PC-3 (cell line): ENCODE results near the gene ATN1. TPM values are rescaled to one million over a fixed set of nuclear protein-coding genes. Genes with fewer than 3 reads are reported as not detected.

Experiments
- ATAC-seq: fragments of 200-7000 bp; cut with Tn5 transposase; 2 replicates; pipeline ENCODE4 v1.9.1; 2020; ENCODE audit warnings: mild to moderate bottlenecking, moderate library complexity
- BruUV-seq: library from RNA; stranded (reverse); fragments of 400-500 nt; replicated peaks from 2 replicates; lab custom pipeline; 2021; lab: Mats Ljungman, UMichigan
- CTCF ChIA-PET: fragments of 300-600 bp; sonication (Branson Sonifier 250); formaldehyde crosslinking; loops from one replicate; lab custom pipeline; 2022; ENCODE audit warnings: antibody characterized with exemption; lab: Charles Lee
- POLR2A ChIA-PET: fragments of 300-600 bp; sonication (Branson Sonifier 250); formaldehyde crosslinking; loops from one replicate; lab custom pipeline; 2022; ENCODE audit warnings: antibody characterized with exemption; ENCODE audit not compliant: unreplicated experiment; lab: Charles Lee
- DNase-seq: peaks from one replicate; pipeline ENCODE4 v3.0.0-alpha.2; 2015
- H2AFZ ChIP-seq: fragments of 300-600 bp; sonication (generic); 2 replicates; pipeline ENCODE4 v1.6.0; 2016; ENCODE audit warnings: antibody characterized with exemption, low read length
- H3F3A ChIP-seq: fragments of 300-600 bp; sonication (generic); one replicate; pipeline ENCODE4 v1.6.0; 2017; ENCODE audit warnings: antibody characterized with exemption, low read length, control low read depth, mild to moderate bottlenecking; ENCODE audit not compliant: unreplicated experiment
- H3K27ac ChIP-seq: fragments of 300-600 bp; sonication (generic); 2 replicates; pipeline ENCODE4 v1.5.1; 2016; ENCODE audit warnings: mild to moderate bottlenecking, low read length
- H3K27me3 ChIP-seq: fragments of 300-600 bp; sonication (generic); 2 replicates; pipeline ENCODE4 v1.6.1; 2016; ENCODE audit warnings: low read length, mixed read lengths
- H3K36me3 ChIP-seq: fragments of 300-600 bp; sonication (generic); 2 replicates; pipeline ENCODE4 v1.6.1; 2016; ENCODE audit warnings: low read depth, mixed run types, low read length, mixed read lengths
- H3K4me1 ChIP-seq: fragments of 300-600 bp; sonication (generic); 2 replicates; pipeline ENCODE4 v1.5.1; 2016; ENCODE audit warnings: low read length; ENCODE audit not compliant: insufficient read depth
- H3K4me2 ChIP-seq: fragments of 300-600 bp; sonication (generic); 2 replicates; pipeline ENCODE4 v1.6.0; 2016; ENCODE audit warnings: low read length
- H3K4me3 ChIP-seq: fragments of 300-600 bp; sonication (generic); 2 replicates; pipeline ENCODE4 v1.5.1; 2016; ENCODE audit warnings: mild to moderate bottlenecking, low read length, mixed read lengths
- H3K79me2 ChIP-seq: fragments of 300-600 bp; sonication (generic); 2 replicates; pipeline ENCODE4 v1.6.1; 2017; ENCODE audit warnings: low read length, mixed read lengths
- H3K9ac ChIP-seq: fragments of 300-600 bp; sonication (generic); 2 replicates; pipeline ENCODE4 v1.6.0; 2016; ENCODE audit warnings: mild to moderate bottlenecking, low read length
- H3K9me2 ChIP-seq: fragments of 300-600 bp; sonication (generic); replicated peaks from 2 replicates; pipeline ENCODE4 v1.6.1; 2016; ENCODE audit warnings: mixed run types, low read length, mixed read lengths
- H3K9me3 ChIP-seq: fragments of 300-600 bp; sonication (generic); 2 replicates; pipeline ENCODE4 v1.6.1; 2016; ENCODE audit warnings: low read length, mixed read lengths
- H4K20me1 ChIP-seq: fragments of 300-600 bp; sonication (generic); 2 replicates; pipeline ENCODE4 v1.6.1; 2016; ENCODE audit warnings: low read length, mixed read lengths
- EZH2 ChIP-seq: fragments of 300-600 bp; sonication (generic); IDR thresholded peaks from one replicate; pipeline ENCODE4 v1.6.1; 2017; ENCODE audit warnings: antibody characterized with exemption, mild to moderate bottlenecking, low read length; ENCODE audit not compliant: unreplicated experiment
- EZH2phosphoT487 ChIP-seq: fragments of 300-600 bp; sonication (generic); IDR thresholded peaks from 2 replicates; pipeline ENCODE4 v1.6.1; 2018; ENCODE audit warnings: mild to moderate bottlenecking, antibody characterized with exemption, low read length, borderline replicate concordance
- intact Hi-C: fragments of 100-400 bp; cut with micrococcal nuclease; formaldehyde crosslinking; loops from 2 replicates; pipeline ENCODE4 v1.9.0; 2023
- total RNA-seq: library from RNA; depleted of rRNA; stranded (reverse); fragments of >200 nt; gene quantifications from 2 replicates; pipeline ENCODE4 v1.2.3, GENCODE V29; 2014
- TF ChIP-seq, protein P1 (sequence below): fragments of 300-600 bp; sonication (generic); conservative IDR thresholded peaks from 2 replicates; pipeline ENCODE4 v1.5.1; 2017; ENCODE audit warnings: antibody characterized with exemption, low read depth, mild to moderate bottlenecking, low read length

ATN1 gene
- total RNA-seq, 1 experiment from 2014 or later, result 11.6 TPM

DNA sequence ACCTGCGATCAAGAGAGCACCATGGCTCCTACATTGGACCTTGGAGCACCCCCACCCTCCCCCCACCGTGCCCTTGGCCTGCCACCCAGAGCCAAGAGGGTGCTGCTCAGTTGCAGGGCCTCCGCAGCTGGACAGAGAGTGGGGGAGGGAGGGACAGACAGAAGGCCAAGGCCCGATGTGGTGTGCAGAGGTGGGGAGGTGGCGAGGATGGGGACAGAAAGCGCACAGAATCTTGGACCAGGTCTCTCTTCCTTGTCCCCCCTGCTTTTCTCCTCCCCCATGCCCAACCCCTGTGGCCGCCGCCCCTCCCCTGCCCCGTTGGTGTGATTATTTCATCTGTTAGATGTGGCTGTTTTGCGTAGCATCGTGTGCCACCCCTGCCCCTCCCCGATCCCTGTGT, 14.0 kb downstream of the ATN1 start:
- BruUV-seq, result no TSS peak
- Histone ChIP-seq H3K36me3 (no peaks in the 10 kb centered on the region), H2AFZ (no peak overlapping the region), H3K27ac (no peak overlapping the region), H3K79me2 (peaks cover 11% of the 10 kb centered on the region; the same call in 1 of the 2 replicates), H3K4me1 (peaks cover 21% of the 10 kb centered on the region), H3K9ac (no peak overlapping the region), H4K20me1 (no peaks in the 10 kb centered on the region), H3K4me2 (no peak overlapping the region), H3K9me2 (no peaks in the 10 kb centered on the region), H3K4me3 (no peak overlapping the region), H3K9me3 (no peaks in the 10 kb centered on the region), H3K27me3 (no peaks in the 10 kb centered on the region), H3F3A (peaks cover 9% of the 10 kb centered on the region)
- TF ChIP-seq EZH2phosphoT487, result no peak
- TF ChIP-seq, protein P1, sequence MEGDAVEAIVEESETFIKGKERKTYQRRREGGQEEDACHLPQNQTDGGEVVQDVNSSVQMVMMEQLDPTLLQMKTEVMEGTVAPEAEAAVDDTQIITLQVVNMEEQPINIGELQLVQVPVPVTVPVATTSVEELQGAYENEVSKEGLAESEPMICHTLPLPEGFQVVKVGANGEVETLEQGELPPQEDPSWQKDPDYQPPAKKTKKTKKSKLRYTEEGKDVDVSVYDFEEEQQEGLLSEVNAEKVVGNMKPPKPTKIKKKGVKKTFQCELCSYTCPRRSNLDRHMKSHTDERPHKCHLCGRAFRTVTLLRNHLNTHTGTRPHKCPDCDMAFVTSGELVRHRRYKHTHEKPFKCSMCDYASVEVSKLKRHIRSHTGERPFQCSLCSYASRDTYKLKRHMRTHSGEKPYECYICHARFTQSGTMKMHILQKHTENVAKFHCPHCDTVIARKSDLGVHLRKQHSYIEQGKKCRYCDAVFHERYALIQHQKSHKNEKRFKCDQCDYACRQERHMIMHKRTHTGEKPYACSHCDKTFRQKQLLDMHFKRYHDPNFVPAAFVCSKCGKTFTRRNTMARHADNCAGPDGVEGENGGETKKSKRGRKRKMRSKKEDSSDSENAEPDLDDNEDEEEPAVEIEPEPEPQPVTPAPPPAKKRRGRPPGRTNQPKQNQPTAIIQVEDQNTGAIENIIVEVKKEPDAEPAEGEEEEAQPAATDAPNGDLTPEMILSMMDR, result no peak
- no peak for TF ChIP-seq EZH2
- ChIA-PET POLR2A (interaction anchor here (0.5 kb wide), 1 partner anchor 277 kb away, joined by 7 read pairs; no protein-coding TSS in a partner anchor), CTCF (no interaction called here)
- no peak for ATAC-seq
- DNase-seq, result no peak
- intact Hi-C loops, result no loop called here

DNA sequence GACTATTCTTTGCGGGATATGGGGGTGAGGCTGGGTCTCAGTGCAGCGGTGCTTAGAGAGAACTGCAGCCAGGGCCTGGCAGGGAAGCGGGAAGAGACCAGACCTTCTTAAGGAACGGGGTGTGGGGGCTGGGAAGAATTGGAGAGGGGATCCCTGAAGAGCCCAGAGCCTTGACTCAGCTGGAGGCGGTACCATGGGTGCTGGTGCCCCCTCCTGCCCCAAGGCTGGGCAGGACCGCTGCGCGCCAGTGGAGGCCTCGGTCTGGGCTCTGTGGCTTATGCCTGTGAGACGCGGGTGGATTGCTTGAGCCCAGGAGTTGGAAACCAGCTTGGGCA, 14.5 kb downstream of the ATN1 start:
- Histone ChIP-seq H3K27ac (no peak overlapping the region), H3K79me2 (peaks cover 11% of the 10 kb centered on the region; the same call in 1 of the 2 replicates), H4K20me1 (no peaks in the 10 kb centered on the region), H3F3A (peaks cover 9% of the 10 kb centered on the region), H3K27me3 (no peaks in the 10 kb centered on the region), H3K4me1 (peaks cover 19% of the 10 kb centered on the region), H3K4me2 (no peak overlapping the region), H3K9me2 (no peaks in the 10 kb centered on the region), H3K9ac (no peak overlapping the region), H3K36me3 (no peaks in the 10 kb centered on the region), H3K4me3 (no peak overlapping the region), H3K9me3 (no peaks in the 10 kb centered on the region), H2AFZ (no peak overlapping the region)
- intact Hi-C loops, result no loop called here
- TF ChIP-seq, protein P1, result no peak
- TF ChIP-seq EZH2 (no peak), EZH2phosphoT487 (no peak)
- DNase-seq (no peak), ATAC-seq (no peak)
- ChIA-PET POLR2A (no interaction called here), CTCF (no interaction called here)
- no TSS peak for BruUV-seq

GRCh38 chr12:6943389-6943721, 15.6 kb downstream of the ATN1 start:
- H3K9me3 ChIP-seq, result no peaks in the 10 kb centered on the region
- peak overlapping the region; percentile 33; the same call in 1 of the 2 replicates for H3K4me3 ChIP-seq
- DNase-seq (peak; percentile 76), ATAC-seq (peak; percentile 33)
- H3K79me2 ChIP-seq, result peaks cover 11% of the 10 kb centered on the region; the same call in 1 of the 2 replicates
- CTCF ChIA-PET, result interaction anchor here (0.6 to 2.0 kb wide), 5 partner anchors 18 to 100 kb away, joined by 3 to 10 read pairs (median 4); partner anchors contain the start of genes LPCAT3 and SPSB2
- peak overlapping the region; percentile 96 for H3K4me2 ChIP-seq
- H3K27ac ChIP-seq, result peak overlapping the region; percentile 94
- intact Hi-C loops, result no loop called here
- H4K20me1 ChIP-seq, result no peaks in the 10 kb centered on the region
- H3K9ac ChIP-seq, result peak overlapping the region; percentile 72
- H3K9me2 ChIP-seq, result no peaks in the 10 kb centered on the region
- POLR2A ChIA-PET, result interaction anchor here (0.6 to 1.3 kb wide), 3 partner anchors 18 to 331 kb away, joined by 3 to 18 read pairs (median 17); no protein-coding TSS in a partner anchor
- H3K27me3 ChIP-seq, result no peaks in the 10 kb centered on the region
- TF ChIP-seq, protein P1, result no peak
- TF ChIP-seq EZH2phosphoT487 (no peak), EZH2 (no peak)
- H2AFZ ChIP-seq, result no peak overlapping the region
- H3K4me1 ChIP-seq, result peaks cover 18% of the 10 kb centered on the region
- H3F3A ChIP-seq, result peaks cover 9% of the 10 kb centered on the region
- H3K36me3 ChIP-seq, result no peaks in the 10 kb centered on the region
- BruUV-seq, result no TSS peak
